HG02588 (cell line): ENCODE results near the gene TEX54.
A peak's percentile ranks its signal among the peaks of the same experiment; 100 is the strongest.
"Not testable (repeated sequence)": the region's sequence is repeated elsewhere in the genome, so short reads cannot be mapped to it uniquely, and the experiment has no call there.

Experiments used
- ATAC-seq: cut with Tn5 transposase; IDR thresholded peaks from one replicate; pipeline ENCODE4 v1.9.1; 2021; ENCODE audit warnings: mild to moderate bottlenecking, moderate library complexity; ENCODE audit not compliant: unreplicated experiment

Gene TEX54

GRCh38 chr11:62835336-62835735 is 2.7 kb upstream of the TEX54 start:
- ATAC-seq, result no peak

- ATAC-seq, result peak; percentile 79
Observed at GRCh38 chr11:62831520-62832335, 913 bp downstream of the TEX54 start, which contains the start of gene STX5. Gene STX5 (minus strand): TSS chr11:62832051. CDS start chr11:62831243, 808 bp downstream.

- no peak for ATAC-seq
Observed at GRCh38 chr11:62830904-62831519, 1.6 kb downstream of the TEX54 start.

GRCh38 chr11:62828130-62828529 is 4.5 kb downstream of the TEX54 start:
- not testable (repeated sequence) for ATAC-seq

GRCh38 chr11:62823677-62824076 is 9.0 kb downstream of the TEX54 start:
- no peak for ATAC-seq

- ATAC-seq, result no peak
Observed at GRCh38 chr11:62817129-62817528, 15.5 kb downstream of the TEX54 start.

GRCh38 chr11:62816557-62816956 is 16.1 kb downstream of the TEX54 start:
- no peak for ATAC-seq

GRCh38 chr11:62811659-62812058 is 21.0 kb downstream of the TEX54 start:
- no peak for ATAC-seq

GRCh38 chr11:62810748-62811147 is 21.9 kb downstream of the TEX54 start:
- no peak for ATAC-seq

GRCh38 chr11:62806611-62807121 is 26.0 kb downstream of the TEX54 start:
- ATAC-seq, result no peak

GRCh38 chr11:62805961-62806441 is 26.6 kb downstream of the TEX54 start:
- ATAC-seq, result no peak

- ATAC-seq, result peak; percentile 80
Observed at GRCh38 chr11:62805076-62805892, 27.4 kb downstream of the TEX54 start, which contains the start of gene NXF1. Gene NXF1 (minus strand): TSS chr11:62805440. CDS start chr11:62805356, 84 bp downstream.

- ATAC-seq, result peak; percentile 2
Observed at GRCh38 chr11:62804310-62805075, 28.1 kb downstream of the TEX54 start.

- ATAC-seq, result no peak
Observed at GRCh38 chr11:62801071-62801470, 31.6 kb downstream of the TEX54 start.

- ATAC-seq, result no peak
Observed at GRCh38 chr11:62799486-62799885, 33.2 kb downstream of the TEX54 start.

GRCh38 chr11:62796281-62796680 is 36.4 kb downstream of the TEX54 start:
- no peak for ATAC-seq

- no peak for ATAC-seq
Observed at GRCh38 chr11:62794201-62794775, 38.4 kb downstream of the TEX54 start.

GRCh38 chr11:62792202-62792575 is 40.5 kb downstream of the TEX54 start:
- no peak for ATAC-seq

GRCh38 chr11:62791501-62792201 is 41.0 kb downstream of the TEX54 start, which contains the start of gene TMEM223:
Gene TMEM223 (minus strand): TSS chr11:62792006. CDS start chr11:62791994, 12 bp downstream.
- ATAC-seq, result peak; percentile 62
